Progenitor cell of endocrine pancreas (in vitro differentiated cells): ENCODE data around the gene EEF2K. TPM values are rescaled to one million over a fixed set of nuclear protein-coding genes. Genes with fewer than 3 reads are reported as not detected.

Experiments
- DNase-seq: peaks from one replicate; pipeline ENCODE4 v3.0.0; 2021; ENCODE audit warnings: low spot score; ENCODE audit not compliant: unreplicated experiment
- H3K27ac Mint-ChIP-seq: 2 replicates; pipeline ENCODE4 v1.8.0; 2021; ENCODE audit warnings: mild to moderate bottlenecking, moderate library complexity, mixed read lengths
- H3K27me3 Mint-ChIP-seq: 2 replicates; pipeline ENCODE4 v1.8.0; 2021; ENCODE audit warnings: mixed read lengths
- H3K36me3 Mint-ChIP-seq: 2 replicates; pipeline ENCODE4 v1.8.0; 2022; ENCODE audit warnings: mixed read lengths; ENCODE audit not compliant: insufficient read depth
- H3K4me1 Mint-ChIP-seq: 2 replicates; pipeline ENCODE4 v1.8.0; 2021; ENCODE audit warnings: low read depth, mixed read lengths
- H3K4me3 Mint-ChIP-seq: 2 replicates; pipeline ENCODE4 v1.8.0; 2021; ENCODE audit warnings: low read depth, mild to moderate bottlenecking, moderate library complexity, mixed read lengths
- H3K9me3 Mint-ChIP-seq: 2 replicates; pipeline ENCODE4 v1.8.0; 2021; ENCODE audit warnings: low read depth, mixed read lengths
- CTCF ChIP-seq: fragments of 200-600 bp; sonication (generic); IDR thresholded peaks from one replicate; pipeline ENCODE4 v1.5.0; 2021; ENCODE audit warnings: antibody characterized with exemption, mild to moderate bottlenecking; ENCODE audit not compliant: unreplicated experiment
- total RNA-seq: library from RNA; stranded (reverse); gene quantifications from 2 replicates; pipeline ENCODE4 v1.2.1, GENCODE V29; 2021

EEF2K gene
- total RNA-seq, 1 donor from 2014 or later, result 15.4 TPM

GRCh38 chr16:22323173-22323958, 117.3 kb downstream of the EEF2K start:
- Mint-ChIP-seq H3K4me3 (no peak overlapping the region), H3K4me1 (no peaks in the 10 kb centered on the region), H3K27ac (no peak overlapping the region), H3K36me3 (peaks cover 5% of the 10 kb centered on the region), H3K9me3 (no peaks in the 10 kb centered on the region), H3K27me3 (no peaks in the 10 kb centered on the region)
- DNase-seq, result no peak
- TF ChIP-seq CTCF, result no peak

GRCh38 chr16:22323959-22324786, 118.1 kb downstream of the EEF2K start:
- no peak for DNase-seq
- H3K9me3 Mint-ChIP-seq, result no peaks in the 10 kb centered on the region
- H3K27me3 Mint-ChIP-seq, result no peaks in the 10 kb centered on the region
- H3K36me3 Mint-ChIP-seq, result peaks cover 4% of the 10 kb centered on the region
- H3K4me3 Mint-ChIP-seq, result no peak overlapping the region
- no peak for TF ChIP-seq CTCF
- H3K4me1 Mint-ChIP-seq, result no peaks in the 10 kb centered on the region
- peak overlapping the region; percentile 52 for H3K27ac Mint-ChIP-seq

- no peak for DNase-seq
- H3K27me3 Mint-ChIP-seq, result no peaks in the 10 kb centered on the region
- peaks cover 2% of the 10 kb centered on the region for H3K36me3 Mint-ChIP-seq
- no peak for TF ChIP-seq CTCF
- H3K27ac Mint-ChIP-seq, result no peak overlapping the region
- no peak overlapping the region for H3K4me3 Mint-ChIP-seq
- no peaks in the 10 kb centered on the region for H3K4me1 Mint-ChIP-seq
- no peaks in the 10 kb centered on the region for H3K9me3 Mint-ChIP-seq
Measured at GRCh38 chr16:22324787-22325597, 118.9 kb downstream of the EEF2K start.

GRCh38 chr16:22325598-22326368, 119.7 kb downstream of the EEF2K start:
- Mint-ChIP-seq H3K36me3 (peaks cover 4% of the 10 kb centered on the region), H3K27me3 (no peaks in the 10 kb centered on the region), H3K4me3 (no peak overlapping the region), H3K4me1 (no peaks in the 10 kb centered on the region), H3K27ac (no peak overlapping the region), H3K9me3 (no peaks in the 10 kb centered on the region)
- DNase-seq, result no peak
- no peak for TF ChIP-seq CTCF
